Measurements from ENCODE around the gene SLC35E1.
"Not testable (repeated sequence)": the region's sequence is repeated elsewhere in the genome, so short reads cannot be mapped to it uniquely, and the experiment has no call there.

SLC35E1 gene

DNA sequence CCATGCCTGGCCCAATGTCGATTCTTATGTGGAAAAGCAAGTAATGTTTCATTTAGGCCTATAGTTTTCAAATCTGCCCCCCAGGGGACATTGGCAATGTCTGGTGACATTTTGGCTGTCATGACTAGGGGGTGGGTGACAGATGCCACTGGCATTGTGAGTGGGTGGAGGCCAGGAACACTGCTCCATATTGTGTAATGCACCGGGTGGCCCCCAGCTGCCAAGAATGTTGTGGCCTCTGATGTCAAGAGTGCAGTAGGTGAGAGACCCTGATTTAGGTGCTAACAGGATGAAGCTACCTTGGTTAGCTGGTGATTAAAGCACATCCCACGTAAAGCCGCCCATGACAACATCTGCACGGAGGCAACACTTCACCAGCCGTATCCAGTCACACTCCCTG, 65.3 kb downstream of the SLC35E1 start:
- no peak for FAIRE-seq
- DNase-seq (ENCODE audit: insufficient read length, low spot score): no peak

GRCh38 chr19:16506161-16506560, 66.1 kb downstream of the SLC35E1 start:
- FAIRE-seq; DNase-seq (ENCODE audit: insufficient read length, low spot score): not testable (repeated sequence)

DNA sequence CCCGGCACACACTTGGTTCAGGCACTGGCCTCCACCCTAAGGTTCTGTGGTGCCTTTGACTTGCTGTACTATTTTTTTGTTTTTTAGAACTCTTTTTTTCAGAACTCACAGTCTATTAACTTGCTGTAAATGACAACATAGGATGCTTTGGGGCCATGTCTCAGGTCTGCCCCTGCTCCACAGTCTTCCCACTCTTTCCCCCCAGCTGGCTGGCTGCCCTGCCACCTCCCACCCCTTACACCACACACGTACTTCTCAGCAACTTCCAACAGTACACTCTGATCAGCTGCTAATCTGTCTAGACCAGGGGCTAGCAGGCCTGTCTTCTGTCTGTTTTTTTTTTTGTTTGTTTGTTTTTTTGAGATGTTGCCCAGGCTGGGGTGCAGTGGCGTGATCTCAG, 67.9 kb downstream of the SLC35E1 start:
- FAIRE-seq: no peak
- no peak for DNase-seq (ENCODE audit: insufficient read length, low spot score)

All from GM19239 (cell line).